HG02571 (cell line): Measurements from ENCODE around the gene GOLGA6L2.
"Not testable (repeated sequence)": the region's sequence is repeated elsewhere in the genome, so short reads cannot be mapped to it uniquely, and the experiment has no call there.

Experiments
- ATAC-seq: cut with Tn5 transposase; IDR thresholded peaks from one replicate; pipeline ENCODE4 v1.9.1; 2021; ENCODE audit warnings: mild to moderate bottlenecking, moderate library complexity; ENCODE audit not compliant: unreplicated experiment

GOLGA6L2 gene

DNA sequence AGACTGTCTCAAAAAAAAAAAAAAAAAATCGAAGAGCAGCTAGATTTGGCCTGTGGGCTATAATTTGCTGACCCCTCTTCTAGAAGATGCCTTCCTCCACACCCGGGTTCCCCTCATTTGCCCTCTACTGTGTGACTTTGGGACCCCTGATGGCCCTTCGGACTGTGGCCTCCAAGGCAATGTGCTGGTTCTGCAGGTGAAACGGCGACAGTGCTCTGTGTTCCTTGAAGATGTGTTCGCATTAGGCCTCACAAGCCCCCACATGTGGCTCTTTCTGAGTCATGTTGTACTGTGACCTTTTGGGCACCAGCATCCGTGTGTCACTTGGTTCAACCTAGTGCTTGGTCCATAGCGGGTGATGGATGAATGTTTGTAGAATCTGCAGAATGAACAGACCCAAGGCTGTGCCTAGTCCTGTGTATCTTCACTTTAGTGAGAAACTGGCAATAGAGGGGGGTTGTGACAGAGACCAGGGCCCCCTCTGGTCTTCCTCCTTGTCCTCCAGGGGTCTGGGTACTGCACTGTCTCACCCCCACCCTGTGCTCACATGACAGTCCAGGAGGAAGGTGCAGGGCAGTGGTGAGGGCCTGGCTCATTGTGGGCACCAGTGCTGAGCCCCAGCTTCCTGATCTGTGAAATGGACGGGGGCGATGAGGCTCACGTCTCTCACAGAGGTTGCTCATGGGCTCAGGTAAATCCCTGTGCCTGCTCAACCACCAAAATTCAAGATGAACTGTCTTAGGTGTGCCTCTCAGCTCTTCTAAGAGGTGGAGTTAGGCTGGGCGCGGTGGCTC lies 22.7 kb downstream of the GOLGA6L2 start:
- ATAC-seq: no peak

DNA sequence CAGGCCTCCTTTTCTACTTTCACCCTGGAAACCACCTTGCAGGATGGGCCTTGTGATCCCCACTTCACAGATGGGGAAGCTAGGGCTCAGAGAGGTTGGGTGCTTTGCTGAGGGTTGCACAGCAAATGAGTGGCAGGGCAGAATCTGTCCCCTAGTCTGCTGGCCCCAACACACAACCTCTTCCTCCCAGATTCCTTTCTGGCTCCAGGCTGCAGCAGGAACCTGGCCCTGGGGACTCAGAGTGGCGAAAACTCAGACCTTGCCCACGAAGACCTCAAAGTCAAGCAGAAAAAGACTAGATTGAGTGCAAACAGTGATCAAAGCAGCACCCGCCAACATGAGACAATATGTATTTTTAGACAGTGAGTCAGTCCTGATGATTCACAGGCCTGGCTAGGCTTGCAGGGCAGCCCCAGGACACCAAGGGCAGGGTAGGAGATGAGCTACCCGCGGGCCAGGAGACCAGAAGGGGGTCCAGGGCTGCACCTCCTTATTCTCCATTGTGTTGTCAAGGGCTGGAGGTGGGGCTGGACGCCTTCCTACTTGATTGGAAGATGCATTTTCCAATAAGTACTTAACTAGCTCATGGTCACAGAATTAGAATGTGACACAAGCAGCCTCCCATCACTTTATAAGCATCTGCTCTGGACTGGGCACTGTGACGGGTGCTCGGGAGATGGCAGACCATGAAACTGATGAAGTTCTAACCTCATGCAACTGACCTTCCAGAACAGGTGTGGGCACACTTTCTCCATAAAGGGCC lies 23.9 kb downstream of the GOLGA6L2 start:
- no peak for ATAC-seq

DNA sequence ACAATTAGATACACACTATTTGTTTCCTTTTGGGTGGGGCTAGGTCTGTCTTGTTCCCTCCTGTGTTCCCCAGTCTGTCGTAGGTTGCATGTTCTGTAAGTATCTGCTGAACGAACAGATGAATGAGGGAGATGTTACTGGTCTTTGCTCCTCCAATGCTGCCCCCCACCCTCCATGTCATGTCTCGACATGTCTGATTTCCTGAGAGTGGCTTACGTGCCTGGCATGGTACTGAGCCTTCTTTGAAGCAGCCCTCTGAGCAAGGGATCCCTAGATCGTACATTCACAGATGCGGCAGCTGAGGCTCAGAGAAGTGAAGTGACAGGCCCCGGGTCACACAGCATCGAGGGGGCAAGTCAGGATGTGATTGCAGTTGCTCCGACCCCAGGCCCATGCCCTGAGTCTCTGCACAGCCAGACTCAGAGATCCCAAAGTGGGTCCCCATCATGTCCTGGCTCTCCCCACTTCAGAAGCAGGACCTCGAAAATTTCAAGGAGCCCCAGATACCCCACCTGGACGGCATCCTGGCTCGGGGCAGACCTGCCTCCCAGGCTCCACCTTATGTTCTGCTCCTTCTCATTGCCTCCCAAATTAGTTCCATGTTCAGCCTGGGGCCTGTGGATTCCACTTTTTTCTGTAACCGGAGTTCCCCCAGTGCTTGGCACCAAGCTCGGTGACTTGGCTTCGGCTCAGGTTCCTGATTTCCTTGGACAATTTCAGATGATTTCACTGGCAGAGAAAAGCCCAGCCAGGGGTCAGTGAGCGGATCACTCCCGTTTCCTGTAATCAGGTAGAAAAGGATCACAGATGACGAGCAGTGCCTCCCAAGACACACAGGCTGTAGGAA lies 24.7 kb downstream of the GOLGA6L2 start:
- no peak for ATAC-seq

DNA sequence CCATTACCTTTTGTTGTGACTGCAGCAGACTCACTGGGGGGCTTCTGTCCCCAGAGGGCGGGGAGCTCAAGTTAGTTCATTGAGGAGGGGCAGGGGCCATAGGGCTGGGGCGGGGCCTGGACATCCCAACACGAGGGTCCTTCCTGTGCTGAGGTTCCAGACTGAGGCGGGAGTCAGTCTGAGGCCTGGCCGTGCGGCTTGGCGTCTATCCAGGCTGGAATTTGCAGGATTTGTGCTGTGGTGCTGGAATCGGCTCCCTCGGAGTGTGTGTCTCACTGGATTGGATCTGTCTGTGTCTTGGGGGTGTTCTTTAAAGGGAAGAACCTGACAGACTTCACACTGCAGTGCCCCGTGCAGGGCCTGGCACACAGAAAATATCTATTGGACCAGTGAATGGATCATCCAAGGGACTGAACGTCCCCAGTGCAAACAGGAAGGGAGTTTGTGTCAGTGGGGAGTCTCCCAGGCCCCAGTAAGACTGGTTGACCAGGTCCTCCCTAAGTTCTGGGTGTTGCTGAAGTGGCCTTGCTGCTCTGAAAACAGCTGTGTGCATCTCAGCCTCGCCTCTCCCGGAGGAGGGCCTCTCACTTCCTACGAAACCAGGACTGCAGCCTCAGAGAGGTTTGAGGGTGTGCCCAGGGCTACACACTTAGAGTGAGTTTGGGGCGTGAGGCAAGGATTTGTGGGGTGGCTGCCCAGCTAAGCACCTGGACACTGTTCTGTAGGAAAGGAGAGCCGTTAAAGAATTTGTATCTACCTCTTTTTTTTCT lies 26.1 kb downstream of the GOLGA6L2 start:
- ATAC-seq: no peak

DNA sequence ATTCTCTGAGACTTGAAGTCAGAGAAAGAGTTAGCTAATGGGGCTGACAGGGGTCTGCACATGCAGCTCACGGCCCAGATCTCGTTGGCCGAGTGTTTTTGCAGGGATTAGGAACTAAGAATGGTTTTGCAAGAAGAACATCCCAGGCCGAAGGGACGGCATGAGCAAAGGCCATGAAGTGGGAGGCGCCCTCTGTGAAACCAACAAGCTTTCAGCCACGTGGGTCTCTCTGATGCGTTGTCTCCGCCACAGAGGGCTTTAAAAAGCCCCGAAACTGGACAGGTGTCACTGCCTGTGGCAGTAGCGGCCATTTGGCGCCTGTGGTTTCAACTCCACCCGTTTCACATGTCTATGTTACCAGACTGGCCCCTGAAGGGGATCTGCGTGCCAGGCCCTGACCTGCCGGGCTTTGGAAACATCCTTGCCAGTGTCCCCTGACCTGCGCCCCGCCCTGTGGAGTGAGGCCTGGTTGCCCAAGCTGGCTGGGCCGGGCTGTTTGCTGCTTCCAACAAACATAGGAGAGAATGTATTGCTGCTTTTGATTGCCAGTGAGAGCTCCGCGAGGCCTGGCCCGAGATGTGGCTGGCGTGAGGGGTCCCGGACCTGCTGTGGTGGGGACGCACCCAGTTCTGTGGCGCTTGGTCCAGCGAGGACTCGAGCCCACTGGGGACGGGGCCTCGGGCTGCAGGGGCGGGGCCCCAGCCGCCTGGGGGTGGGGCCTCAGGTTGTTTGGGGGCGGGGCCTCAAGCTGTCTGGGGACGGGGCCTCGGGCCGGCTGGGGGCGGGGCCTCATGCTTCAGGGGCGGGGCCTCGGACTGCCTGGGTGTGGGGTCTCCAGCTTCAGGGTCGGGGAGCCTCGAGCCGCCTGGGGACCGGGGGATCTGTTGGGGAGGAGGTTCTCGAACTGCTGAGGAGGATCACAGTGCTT lies 30.4 kb downstream of the GOLGA6L2 start:
- ATAC-seq: no peak

DNA sequence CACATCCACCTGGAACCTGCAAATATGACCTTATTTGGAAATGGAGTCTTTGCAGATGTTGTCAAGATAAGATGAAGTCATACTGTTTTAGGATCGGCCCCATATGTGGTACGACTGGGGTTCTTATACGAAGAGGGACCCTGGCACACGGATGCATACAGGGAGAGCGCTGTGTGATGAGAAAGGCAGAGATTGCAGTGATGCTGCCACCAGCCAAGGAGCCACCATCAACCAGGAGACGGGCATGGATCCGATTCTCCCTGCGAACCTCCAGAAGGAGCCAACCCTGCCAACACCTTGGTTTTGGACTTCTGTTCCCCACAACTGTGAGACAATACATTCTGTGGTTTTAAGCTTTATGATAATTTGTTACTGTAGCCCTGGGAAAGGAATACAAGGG lies 31.2 kb downstream of the GOLGA6L2 start:
- ATAC-seq: not testable (repeated sequence)

DNA sequence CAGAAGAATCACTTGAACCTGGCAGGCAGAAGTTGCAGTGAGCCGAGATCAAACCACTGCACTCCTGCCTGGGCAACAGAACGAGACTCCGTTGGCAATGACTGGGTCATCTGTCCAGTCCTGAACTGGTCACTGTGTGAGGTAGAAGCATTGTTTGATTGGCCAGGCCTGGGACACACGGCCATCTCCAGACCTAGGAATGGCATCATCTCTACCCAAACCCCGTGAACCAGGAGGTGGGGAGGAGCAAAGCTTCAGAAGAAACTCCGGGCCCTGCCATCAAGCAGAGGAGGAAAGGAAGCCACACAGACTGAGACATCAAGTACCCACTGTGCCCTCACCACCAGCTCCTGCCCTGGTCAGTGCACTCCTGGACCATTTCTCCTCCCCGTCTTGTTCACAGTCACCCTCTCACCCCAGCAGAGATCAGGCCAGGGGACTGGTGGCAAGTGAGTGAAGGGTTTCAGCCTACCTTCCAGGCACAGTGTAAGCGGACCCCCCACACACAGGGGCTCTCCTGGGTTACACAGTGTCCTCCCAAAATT lies 31.6 kb downstream of the GOLGA6L2 start:
- ATAC-seq: no peak

DNA sequence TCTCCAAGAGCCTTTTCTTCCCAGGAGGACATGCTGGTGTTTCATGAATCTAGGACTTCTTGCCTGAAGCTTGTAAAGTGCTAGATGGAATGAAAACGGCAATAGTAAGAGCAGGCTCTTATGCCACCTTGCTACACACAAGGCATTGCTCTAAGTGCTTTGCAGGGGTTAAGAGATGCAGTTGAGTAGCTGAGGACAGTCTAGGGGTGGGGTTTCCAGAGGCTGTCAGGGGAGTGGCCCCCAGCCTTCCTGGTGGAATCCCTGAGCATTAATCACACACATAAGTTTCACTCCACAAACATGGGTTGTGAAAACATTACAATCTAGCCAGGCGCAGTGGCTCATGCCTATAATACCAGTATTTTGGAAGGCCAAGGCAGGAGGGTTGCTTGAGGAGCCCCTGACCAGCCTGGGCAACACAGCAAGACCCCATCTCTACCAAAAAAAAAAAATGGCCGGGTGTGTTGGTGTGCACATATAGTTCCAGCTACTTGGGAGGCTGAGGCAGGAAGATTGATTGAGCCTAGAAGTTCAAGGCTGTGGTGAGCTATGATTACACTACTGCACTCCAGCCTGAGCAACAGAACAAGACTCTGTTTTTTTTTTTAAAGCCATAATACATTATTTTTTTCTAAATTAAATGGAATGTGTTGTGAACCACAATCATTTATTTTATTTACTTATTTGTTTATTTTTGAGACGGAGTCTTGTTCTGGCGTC lies 34.0 kb downstream of the GOLGA6L2 start:
- not testable (repeated sequence) for ATAC-seq

DNA sequence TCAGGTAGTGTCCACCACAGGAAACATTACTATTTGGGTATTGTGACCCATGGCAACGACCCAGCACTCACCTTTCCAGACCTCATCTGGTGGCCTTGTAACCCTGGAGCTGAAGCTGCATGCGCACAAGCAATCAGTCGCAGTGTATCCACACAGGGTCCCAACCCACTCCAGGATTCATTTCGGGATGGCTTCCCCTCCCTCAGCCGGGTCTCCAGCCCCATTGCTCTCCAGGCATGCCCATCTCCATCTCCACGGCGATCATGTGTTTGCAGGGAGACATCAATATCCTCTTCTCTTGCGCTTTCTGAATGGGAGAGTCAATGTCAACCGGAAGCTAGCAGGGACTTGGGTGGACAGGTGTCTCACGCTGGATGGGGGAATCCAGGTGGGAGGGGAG lies 35.2 kb downstream of the GOLGA6L2 start:
- no peak for ATAC-seq

DNA sequence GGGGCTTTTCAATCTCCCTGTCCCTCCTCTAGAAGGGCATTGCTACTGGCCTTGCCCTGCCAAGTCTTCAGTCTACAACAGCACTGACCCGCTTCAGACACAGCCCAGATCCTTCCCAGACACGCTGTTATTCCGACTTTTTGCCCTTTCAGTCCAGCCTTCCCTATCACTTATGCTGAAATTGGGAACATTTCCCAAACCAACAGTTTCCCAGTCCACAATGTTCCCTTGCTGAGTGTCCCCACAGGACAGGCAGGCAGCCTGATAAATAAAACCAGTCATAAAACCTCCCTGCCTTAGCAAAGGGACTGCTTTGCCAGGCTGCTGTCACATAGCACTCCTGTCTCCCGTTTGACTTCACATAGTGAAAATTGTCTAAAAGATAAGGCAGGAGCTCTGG lies 43.5 kb downstream of the GOLGA6L2 start:
- no peak for ATAC-seq

DNA sequence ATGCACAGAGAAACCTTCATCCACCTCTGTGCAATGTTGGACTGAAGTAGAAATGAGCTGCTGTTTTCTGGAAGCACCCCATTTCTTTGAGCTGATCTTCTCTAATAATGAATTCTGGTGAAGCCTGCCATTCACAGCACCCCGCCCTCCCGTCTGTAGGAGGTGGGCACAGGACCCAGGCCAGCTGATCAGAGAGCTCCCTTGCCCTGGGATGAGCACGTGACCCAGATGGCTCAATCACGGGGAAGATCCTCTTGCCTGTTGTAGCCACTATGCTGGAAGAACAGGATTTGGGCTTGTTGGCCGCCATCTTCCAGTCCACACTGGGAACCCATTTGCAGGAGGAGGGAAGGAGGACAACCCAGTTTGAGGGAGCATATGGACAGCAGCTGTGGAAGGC lies 44.5 kb downstream of the GOLGA6L2 start:
- no peak for ATAC-seq

DNA sequence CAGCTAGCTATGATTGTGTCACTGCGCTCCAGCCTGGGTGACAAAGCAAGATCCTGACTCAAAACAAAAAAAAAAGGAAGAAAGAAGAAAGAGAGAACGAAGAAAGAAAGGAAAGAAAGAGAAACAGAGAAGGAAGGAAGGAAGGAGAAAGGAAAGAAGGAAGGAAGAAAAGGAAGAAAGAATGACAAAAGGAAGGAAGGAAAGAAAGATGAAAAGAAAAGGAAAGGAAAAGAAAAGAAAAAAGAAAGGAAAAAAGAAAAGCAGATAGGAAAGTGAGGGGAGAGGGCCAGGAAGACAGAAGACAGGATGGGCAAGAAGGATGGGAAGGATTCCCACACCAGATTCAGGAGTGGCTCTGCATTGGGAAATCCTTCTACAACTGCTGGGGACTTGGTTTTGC lies 44.9 kb downstream of the GOLGA6L2 start:
- ATAC-seq: no peak

DNA sequence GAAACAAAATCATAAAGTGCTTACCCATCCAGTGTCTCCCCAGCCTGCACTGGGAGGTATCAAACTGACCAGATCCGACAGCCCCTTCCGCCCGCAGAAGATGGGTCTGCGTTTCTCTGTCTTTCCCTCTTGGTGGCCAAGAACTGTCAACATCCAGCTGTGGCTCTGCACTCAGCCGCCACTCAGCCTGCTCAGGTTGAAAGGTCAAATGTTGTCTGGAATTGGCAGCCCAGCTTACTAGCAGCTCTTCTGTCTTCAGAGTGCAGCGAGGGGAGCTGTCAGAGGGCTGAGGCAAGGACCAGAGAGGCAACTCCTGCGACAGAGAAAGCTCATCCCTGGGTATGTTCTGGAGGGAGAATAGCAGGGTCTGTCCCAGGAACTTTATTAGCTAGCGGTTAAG lies 45.4 kb downstream of the GOLGA6L2 start:
- ATAC-seq: no peak

DNA sequence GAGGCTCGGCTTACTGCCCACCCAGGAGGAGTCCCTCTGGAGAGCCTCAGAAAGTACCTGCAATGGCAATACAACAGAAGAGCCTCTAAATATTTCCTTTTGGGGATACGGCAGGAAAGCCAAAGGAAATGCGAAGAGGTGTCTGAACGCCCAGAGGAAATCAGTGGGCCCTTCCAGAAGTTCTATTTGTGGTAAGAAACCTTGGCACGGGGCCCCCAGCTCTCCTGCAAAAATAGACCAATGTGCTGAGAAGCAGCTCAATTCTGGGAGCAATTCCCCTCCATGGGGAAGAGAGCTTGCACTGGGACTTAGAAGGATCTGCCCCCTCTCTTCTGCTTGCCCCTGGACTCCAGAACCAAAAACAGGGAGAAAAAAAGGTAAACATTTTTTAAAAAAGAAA lies 47.8 kb downstream of the GOLGA6L2 start:
- not testable (repeated sequence) for ATAC-seq

DNA sequence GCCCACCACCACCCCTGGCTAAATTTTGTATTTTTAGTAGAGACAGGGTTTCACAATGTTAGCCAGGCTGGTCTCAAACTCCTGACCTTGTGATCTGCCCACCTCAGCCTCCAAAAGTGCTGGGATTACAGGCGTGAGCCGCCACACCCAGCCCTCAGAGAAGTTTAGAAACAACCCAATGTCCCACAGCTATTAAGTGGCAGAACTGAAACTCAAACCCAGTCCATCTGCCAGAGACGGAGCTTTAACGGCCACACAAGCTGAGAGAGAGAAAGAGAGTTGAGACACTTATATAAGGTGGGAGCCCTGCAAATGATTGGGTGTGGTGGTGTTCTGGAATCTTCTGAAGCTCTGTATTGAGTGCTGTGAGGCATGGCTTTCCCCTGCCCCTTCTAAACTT lies 48.7 kb downstream of the GOLGA6L2 start:
- ATAC-seq: not testable (repeated sequence)

DNA sequence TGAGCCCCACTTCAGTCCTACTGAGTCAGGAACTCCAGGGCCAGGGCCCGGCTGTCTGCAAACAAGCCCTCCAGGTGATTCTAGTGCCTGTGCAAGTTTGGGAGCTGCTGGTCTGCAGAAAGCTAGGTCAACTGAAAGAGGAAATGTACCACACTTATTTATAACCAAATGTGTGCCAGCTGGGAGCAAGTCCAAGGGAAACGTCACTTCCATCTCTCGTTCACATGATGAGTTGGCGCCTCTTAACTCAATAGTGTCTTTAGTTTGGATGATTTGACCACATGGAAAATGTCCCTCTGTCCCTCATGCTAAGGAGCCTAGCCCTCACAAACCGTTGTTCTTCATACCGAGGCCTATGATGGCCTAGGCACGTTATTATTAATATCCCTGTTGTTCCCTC lies 49.3 kb downstream of the GOLGA6L2 start:
- ATAC-seq: no peak

DNA sequence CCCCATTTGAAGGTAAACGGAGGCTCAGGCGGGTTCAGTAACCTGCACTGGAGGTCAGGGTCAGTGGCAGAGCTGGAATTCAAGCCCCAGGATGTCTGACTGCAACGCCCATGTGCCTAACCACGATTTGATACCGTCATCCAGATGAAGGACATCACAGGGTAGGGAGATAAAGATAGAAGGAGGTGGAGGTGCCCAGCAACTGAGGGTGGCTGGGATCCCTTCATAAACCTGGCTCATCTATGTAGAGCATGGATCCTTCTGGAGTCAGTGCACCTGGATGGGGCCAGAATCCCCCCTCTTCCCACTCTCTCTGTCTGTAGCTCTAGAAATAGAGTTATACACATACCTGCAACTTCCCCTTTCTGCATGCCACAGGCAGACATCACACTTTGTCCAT lies 51.2 kb downstream of the GOLGA6L2 start:
- ATAC-seq: no peak

DNA sequence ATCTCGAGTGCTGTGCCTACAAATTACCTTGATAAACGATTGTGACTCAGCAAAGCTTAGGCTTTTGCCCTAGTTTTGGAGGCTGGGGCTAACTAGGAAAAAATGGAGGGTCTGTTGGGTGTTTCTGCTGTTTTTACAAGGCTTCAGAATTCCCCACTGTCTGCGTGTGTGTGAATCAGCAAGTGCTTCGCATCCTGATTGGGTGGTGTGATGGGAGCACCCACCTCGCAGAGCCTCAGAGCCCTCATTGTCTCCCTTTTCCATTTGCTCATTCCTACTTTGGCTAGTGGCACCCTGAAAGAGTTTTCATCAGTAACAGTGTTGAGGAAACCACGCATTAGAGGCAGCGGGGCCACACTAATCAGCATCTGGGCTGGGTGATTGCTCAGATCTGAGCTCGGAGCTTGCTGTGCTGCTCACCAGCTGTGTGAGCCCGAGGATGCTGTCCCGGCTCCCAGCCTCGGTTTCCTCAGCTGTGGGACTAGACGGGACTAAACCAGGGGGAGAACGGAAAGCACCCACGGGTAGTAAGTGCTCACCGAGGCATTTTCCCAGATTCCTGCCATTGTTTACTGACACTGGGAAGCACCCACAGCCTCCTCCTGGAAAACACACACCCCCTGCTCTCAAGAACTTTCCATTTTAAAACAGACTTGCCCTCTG lies 51.9 kb downstream of the GOLGA6L2 start:
- ATAC-seq: no peak
